Peyer's patch (tissue), 4 donors: ENCODE measurements around the gene OPA1.

Experiments
- CTCF ChIP-seq, 6 experiments: fragments of 450-650 bp in 4 of 6; fragments of 200-600 bp in 2 of 6; sonication (generic) in 1 of 6; IDR thresholded peaks; one replicate each; pipeline ENCODE4 v1.5.1; 2017 to 2019; ENCODE audit warnings: antibody characterized with exemption in 6 of 6, mild to moderate bottlenecking in 3 of 6, moderate library complexity in 1 of 6
- POLR2A ChIP-seq, 2 donors: fragments of 450-650 bp; IDR thresholded peaks; one replicate each; pipeline ENCODE4 v1.5.1; 2017; ENCODE audit warnings: antibody characterized with exemption in 2 of 2, mild to moderate bottlenecking in 2 of 2, moderate library complexity in 2 of 2

- TF ChIP-seq CTCF (IDR thresholded peaks at IDR 0.05), result no peak
- no peak for TF ChIP-seq POLR2A (IDR thresholded peaks at IDR 0.05)
These were observed 67.2 kb downstream of the OPA1 start for GRCh38 chr3:193660171-193660570.
